ENCODE results near the gene VSTM1.
"Not testable (repeated sequence)": the region's sequence is repeated elsewhere in the genome, so short reads cannot be mapped to it uniquely, and the experiment has no call there.

VSTM1 gene

DNA sequence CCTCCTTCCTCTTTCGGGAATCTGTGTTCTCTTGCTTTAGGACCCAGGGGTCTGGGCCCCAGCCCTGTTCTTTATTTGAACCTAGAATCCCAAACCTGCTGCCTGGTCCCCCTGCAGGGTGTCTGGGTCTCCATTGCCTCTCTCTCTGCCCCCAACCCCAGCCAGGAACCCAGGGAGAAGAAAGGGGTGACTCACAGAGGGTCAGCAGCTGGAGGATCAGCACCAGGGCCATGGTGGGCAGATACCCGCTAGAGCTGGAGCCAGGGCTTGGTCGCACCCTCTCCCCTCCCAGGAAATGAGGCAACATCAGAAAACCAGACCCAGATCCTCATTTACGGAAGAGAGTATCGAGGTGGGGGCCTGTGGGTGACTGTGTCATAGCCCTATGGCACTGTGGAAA is 36.9 kb upstream of the VSTM1 start, which contains the start of gene OSCAR:
TSS of gene OSCAR (minus strand) at position 243 of the 400 bp plus-strand sequence. CDS start at position 232, 11 bp downstream.
- FAIRE-seq (no peak), DNase-seq (ENCODE audit: insufficient read length, low spot score) (no peak)
- TF ChIP-seq POLR2A (IDR thresholded peaks at IDR 0.05; ENCODE audit: low read depth, low read length) (no peak), PAX5 (IDR thresholded peaks at IDR 0.05; ENCODE audit: insufficient read depth, low read length, severe bottlenecking) (no peak), SPI1 (IDR thresholded peaks at IDR 0.05; ENCODE audit: low read depth, low read length) (no peak), TAF1 (IDR thresholded peaks at IDR 0.05; ENCODE audit: low read depth, low read length) (no peak), POU2F2 (IDR thresholded peaks at IDR 0.05; ENCODE audit: low read depth, low read length) (no peak), POLR2AphosphoS5 (IDR thresholded peaks at IDR 0.05; ENCODE audit: low read depth, low read length) (no peak)

DNA sequence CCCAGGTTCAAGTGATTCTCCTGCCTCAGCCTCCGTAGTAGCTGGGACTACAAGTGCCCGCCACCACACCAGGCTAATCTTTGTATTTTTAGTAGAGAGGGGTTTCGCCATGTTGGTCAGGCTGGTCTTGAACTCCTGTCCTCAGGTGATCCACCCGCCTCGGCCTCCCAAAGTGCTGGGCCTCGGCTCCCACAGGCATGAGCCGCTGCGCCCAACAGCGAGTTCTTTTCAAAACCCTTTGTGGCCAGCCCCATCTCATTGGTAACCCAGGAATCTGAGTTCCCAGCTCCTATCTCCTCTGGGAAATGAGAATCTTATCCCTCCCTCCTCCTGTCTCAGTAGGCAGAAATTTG is 36.2 kb upstream of the VSTM1 start:
- not testable (repeated sequence) for FAIRE-seq; DNase-seq (ENCODE audit: insufficient read length, low spot score)

DNA sequence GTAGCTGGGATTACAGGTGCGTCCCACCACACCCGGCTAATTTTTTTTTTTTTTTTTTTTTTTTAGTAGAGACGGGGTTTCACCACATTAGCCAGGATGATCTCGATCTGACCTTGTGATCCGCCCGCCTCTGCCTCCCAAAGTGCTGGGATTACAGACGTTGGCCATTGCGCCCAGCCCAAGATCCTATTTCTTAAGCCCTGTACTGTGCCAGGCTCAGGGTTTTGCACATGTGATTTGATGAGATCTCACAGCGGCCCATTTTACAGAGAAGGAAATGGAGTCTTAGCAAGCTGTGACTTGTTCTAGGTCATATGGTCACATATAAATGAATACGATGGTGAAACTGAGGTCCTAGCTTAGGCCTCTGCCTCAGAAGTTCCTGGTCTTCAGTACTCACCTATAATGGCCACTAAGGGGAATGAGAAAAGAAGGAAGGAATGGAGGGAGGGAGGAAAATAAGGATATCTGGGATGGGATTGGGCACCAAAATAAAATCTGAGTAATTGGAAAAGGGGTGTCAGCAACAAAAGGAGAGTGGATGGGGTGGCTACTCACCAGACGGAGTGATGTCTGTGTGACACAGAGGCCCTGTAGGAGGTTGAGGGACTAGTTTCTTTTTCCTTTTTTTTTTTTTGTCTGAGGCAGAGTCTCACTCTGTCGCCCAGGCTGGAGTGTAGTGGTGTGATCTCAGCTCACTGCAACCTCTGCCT is 35.6 kb upstream of the VSTM1 start:
- no peak for TF ChIP-seq TAF1 (IDR thresholded peaks at IDR 0.05; ENCODE audit: low read depth, low read length)
- TF ChIP-seq POLR2AphosphoS5 (IDR thresholded peaks at IDR 0.05; ENCODE audit: low read depth, low read length) = no peak
- TF ChIP-seq POLR2A (IDR thresholded peaks at IDR 0.05; ENCODE audit: low read depth, low read length) = no peak
- no peak for TF ChIP-seq SPI1 (IDR thresholded peaks at IDR 0.05; ENCODE audit: low read depth, low read length)
- TF ChIP-seq PAX5 (IDR thresholded peaks at IDR 0.05; ENCODE audit: insufficient read depth, low read length, severe bottlenecking) = no peak
- no peak for TF ChIP-seq POU2F2 (IDR thresholded peaks at IDR 0.05; ENCODE audit: low read depth, low read length)
- DNase-seq (ENCODE audit: insufficient read length, low spot score) (no peak), FAIRE-seq (no peak)

DNA sequence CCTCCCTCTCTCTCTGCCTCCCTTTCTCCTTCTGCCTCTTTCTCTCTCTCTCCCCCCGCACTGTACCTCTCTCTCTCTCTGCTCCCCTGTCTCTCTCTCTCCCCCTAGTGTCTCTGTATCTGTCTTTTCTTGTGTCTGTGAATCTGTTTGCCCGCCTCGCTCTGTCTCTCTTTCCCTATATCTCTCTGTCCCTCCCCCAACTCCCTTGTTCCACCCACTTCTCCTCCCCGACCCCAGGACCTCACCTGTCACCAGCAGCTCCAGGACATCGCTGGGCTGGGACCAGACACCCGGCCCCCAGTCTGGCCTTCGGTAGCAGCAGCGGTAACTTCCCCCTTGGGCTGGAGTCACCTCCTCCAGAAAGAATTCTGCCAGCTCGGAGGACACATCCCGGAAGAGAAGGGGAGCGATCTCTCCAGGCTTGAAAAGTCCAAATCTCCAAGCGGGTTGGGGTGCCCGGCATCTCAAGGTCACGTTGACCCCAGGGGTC is 33.0 kb upstream of the VSTM1 start:
- FAIRE-seq (no peak), DNase-seq (ENCODE audit: insufficient read length, low spot score) (no peak)
- TF ChIP-seq POLR2A (IDR thresholded peaks at IDR 0.05; ENCODE audit: low read depth, low read length) = no peak
- TF ChIP-seq PAX5 (IDR thresholded peaks at IDR 0.05; ENCODE audit: insufficient read depth, low read length, severe bottlenecking) = no peak
- no peak for TF ChIP-seq POLR2AphosphoS5 (IDR thresholded peaks at IDR 0.05; ENCODE audit: low read depth, low read length)
- TF ChIP-seq POU2F2 (IDR thresholded peaks at IDR 0.05; ENCODE audit: low read depth, low read length) = no peak
- TF ChIP-seq SPI1 (IDR thresholded peaks at IDR 0.05; ENCODE audit: low read depth, low read length) = no peak
- TF ChIP-seq TAF1 (IDR thresholded peaks at IDR 0.05; ENCODE audit: low read depth, low read length) = no peak

DNA sequence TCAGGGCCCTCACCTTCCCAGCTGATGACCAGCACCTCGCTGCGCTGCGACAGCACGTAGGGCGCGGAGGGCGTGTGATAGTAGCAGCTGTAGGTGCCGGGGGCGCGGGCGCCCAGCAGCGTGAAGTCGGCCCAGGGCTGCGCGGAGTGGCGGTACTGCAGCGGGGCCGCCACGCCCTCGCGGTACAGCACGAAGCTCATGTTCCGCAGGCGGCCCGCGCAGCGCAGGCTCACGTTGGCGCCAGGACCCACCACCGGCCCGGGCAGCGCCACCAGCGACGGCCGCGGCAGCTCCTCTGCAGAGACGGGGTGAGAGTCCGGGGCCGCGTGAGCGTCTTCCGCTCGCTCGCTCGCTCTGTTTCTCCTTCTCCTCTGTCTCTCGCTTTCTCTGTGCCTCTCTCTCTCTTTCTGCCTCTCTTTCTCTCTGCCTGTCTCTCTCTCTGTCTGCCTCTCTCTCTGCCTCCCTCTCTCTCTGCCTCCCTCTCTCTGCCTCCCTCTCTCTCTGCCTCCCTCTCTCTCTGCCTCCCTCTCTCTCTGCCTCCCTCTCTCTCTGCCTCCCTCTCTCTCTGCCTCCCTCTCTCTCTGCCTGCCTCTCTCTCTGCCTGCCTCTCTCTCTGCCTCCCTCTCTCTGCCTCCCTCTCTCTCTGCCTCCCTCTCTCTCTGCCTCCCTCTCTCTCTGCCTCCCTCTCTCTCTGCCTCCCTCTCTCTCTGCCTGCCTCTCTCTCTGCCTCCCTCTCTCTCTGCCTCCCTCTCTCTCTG is 32.3 kb upstream of the VSTM1 start:
- not testable (repeated sequence) for FAIRE-seq
- DNase-seq (ENCODE audit: insufficient read length, low spot score) = peak; percentile 53

DNA sequence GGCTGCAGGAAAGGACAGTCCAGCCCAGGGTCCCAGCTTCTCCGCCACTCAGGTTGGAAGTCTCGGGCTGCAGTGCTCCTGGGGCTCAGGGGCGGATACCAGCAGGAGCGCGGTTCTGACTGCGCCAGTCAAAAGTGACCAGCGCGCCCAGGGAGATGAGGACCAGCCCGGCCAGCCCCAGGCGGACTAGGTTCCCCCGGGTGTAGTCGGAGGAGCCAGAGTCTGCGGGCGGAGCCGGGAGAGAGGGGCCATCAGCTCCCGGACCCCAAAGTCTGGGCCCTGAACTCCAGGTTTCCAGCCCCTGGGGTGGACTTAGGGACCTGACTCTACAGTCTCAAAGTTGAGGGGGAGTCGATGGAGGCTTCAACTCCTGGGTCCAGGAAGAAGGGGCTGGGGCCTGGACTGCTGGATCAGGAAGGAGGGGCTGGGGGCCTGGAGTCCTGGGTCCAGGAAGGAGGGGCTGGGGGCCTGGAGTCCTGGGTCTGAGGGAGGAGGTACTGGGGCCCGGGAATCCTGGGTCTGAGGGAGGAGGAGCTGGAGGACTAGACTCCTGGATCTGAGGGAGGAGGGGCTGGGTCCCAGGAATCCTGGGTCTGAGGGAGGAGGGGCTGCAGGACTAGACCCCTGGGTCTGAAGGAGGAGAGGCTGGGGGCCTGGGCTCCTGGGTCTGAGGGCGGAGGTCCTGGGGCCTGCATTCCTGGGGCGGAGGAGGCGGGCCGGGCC is 31.6 kb upstream of the VSTM1 start:
- no peak for TF ChIP-seq SPI1 (IDR thresholded peaks at IDR 0.05; ENCODE audit: low read depth, low read length)
- TF ChIP-seq POU2F2 (IDR thresholded peaks at IDR 0.05; ENCODE audit: low read depth, low read length) = no peak
- TF ChIP-seq POLR2AphosphoS5 (IDR thresholded peaks at IDR 0.05; ENCODE audit: low read depth, low read length) = no peak
- no peak for TF ChIP-seq TAF1 (IDR thresholded peaks at IDR 0.05; ENCODE audit: low read depth, low read length)
- TF ChIP-seq POLR2A (IDR thresholded peaks at IDR 0.05; ENCODE audit: low read depth, low read length) = no peak
- TF ChIP-seq PAX5 (IDR thresholded peaks at IDR 0.05; ENCODE audit: insufficient read depth, low read length, severe bottlenecking) = no peak
- no peak for FAIRE-seq
- no peak for DNase-seq (ENCODE audit: insufficient read length, low spot score)

DNA sequence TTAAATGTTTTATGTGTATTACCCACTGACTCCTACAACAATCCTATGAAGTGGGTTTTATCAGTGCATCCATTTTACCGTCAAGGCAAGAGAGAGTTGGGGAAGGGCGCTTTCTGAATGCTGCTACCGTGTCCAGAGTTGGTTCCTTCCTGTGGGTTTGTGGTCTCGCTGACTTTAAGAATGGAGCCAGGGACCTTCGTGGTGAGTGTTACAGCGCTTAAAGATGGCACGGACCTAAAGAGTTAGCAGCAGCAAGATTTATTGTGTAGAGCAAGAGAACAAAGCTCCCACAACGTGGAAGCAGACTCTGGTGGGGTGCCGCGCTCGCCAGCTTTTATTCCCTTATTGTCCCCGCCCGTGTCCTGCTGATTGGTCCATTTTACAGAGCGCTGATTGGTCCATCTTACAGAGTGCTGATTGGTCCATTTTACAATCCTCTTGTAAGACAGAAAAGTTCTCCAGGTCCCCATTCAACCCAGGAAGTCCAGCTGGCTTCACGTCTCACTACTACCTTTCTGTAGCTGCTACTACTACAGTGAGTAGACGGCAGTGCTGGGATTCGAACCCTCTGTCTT is 30.8 kb upstream of the VSTM1 start:
- FAIRE-seq = no peak
- TF ChIP-seq PAX5 (IDR thresholded peaks at IDR 0.05; ENCODE audit: insufficient read depth, low read length, severe bottlenecking) = no peak
- TF ChIP-seq POU2F2 (IDR thresholded peaks at IDR 0.05; ENCODE audit: low read depth, low read length) = no peak
- TF ChIP-seq TAF1 (IDR thresholded peaks at IDR 0.05; ENCODE audit: low read depth, low read length) = no peak
- no peak for TF ChIP-seq SPI1 (IDR thresholded peaks at IDR 0.05; ENCODE audit: low read depth, low read length)
- TF ChIP-seq POLR2A (IDR thresholded peaks at IDR 0.05; ENCODE audit: low read depth, low read length) = no peak
- no peak for TF ChIP-seq POLR2AphosphoS5 (IDR thresholded peaks at IDR 0.05; ENCODE audit: low read depth, low read length)
- no peak for DNase-seq (ENCODE audit: insufficient read length, low spot score)

DNA sequence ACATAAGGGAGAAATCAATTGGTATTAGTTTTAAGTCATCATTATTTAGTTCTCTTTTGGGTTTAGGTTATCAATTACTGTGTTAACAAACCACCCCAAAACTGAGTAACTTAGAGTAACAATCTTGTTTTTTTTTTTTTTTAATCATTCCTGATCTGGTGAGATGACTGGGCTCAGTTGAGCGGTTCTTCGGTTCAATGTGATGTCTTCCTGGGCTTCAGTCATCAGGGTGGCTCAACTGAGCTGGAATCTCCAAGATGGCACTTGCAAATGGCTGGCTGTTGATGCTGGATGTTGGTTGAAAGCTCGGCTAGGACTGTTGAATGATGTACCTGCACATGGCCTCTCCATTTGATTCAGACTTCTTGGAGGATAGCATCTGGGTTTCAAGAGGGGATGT is 20.7 kb upstream of the VSTM1 start:
- TF ChIP-seq POLR2A (IDR thresholded peaks at IDR 0.05; ENCODE audit: low read depth, low read length) = no peak
- TF ChIP-seq PAX5 (IDR thresholded peaks at IDR 0.05; ENCODE audit: insufficient read depth, low read length, severe bottlenecking) = no peak
- no peak for TF ChIP-seq POU2F2 (IDR thresholded peaks at IDR 0.05; ENCODE audit: low read depth, low read length)
- no peak for TF ChIP-seq TAF1 (IDR thresholded peaks at IDR 0.05; ENCODE audit: low read depth, low read length)
- DNase-seq (ENCODE audit: insufficient read length, low spot score) = no peak
- no peak for FAIRE-seq

DNA sequence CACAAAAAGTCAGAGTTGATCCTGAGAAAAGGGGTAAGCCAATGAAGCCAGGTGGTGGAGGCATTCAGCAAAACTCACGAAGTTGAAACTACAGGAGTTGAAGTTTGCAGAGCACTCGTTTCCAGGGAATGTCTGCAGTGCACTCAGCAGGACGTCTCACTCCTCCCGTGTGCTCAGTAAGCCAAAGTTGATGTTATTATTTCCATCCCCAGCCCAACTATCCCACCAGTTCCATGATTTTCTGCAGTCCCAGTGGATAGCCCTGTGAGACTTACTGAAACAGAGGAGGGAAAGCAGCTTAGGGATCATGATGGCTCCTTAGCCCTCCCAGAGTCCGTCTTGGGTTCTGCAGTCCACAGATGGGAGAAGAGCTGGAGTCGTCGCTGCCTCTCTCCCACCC is 17.3 kb upstream of the VSTM1 start, which contains the start of gene TARM1:
TSS of gene TARM1 (minus strand) at position 334 of the 400 bp plus-strand sequence. CDS start at position 309, 25 bp downstream.
- no peak for TF ChIP-seq POLR2AphosphoS5 (IDR thresholded peaks at IDR 0.05; ENCODE audit: low read depth, low read length)
- TF ChIP-seq SPI1 (IDR thresholded peaks at IDR 0.05; ENCODE audit: low read depth, low read length) = no peak
- no peak for TF ChIP-seq POU2F2 (IDR thresholded peaks at IDR 0.05; ENCODE audit: low read depth, low read length)
- no peak for TF ChIP-seq TAF1 (IDR thresholded peaks at IDR 0.05; ENCODE audit: low read depth, low read length)
- TF ChIP-seq POLR2A (IDR thresholded peaks at IDR 0.05; ENCODE audit: low read depth, low read length) = no peak
- TF ChIP-seq PAX5 (IDR thresholded peaks at IDR 0.05; ENCODE audit: insufficient read depth, low read length, severe bottlenecking) = no peak
- no peak for DNase-seq (ENCODE audit: insufficient read length, low spot score)
- FAIRE-seq = no peak

All from GM12891 (cell line).